Adrenal gland (tissue), 12 donors: ENCODE data around the gene PLEKHN1. TPM values are rescaled to one million over a fixed set of nuclear protein-coding genes. Genes with fewer than 3 reads are reported as not detected.

Experiments
- DNase-seq, 7 donors: peaks; one replicate each; pipeline ENCODE4 v3.0.0-alpha.2; 2019 to 2020
- H3K27ac ChIP-seq, 5 donors: fragments of 200-600 bp; sonication (generic) in 4 of 5; 1 replicate in 3 of 5; 2 replicates in 2 of 5; pipeline versions ENCODE4 v1.5.1 to v1.8.0; 2016 to 2020; ENCODE audit warnings: mild to moderate bottlenecking in 1 of 5
- H3K27me3 ChIP-seq: fragments of 200-600 bp; 2 replicates; pipeline ENCODE4 v1.8.0; 2021
- H3K36me3 ChIP-seq, 2 donors: fragments of 200-600 bp; replicated peaks in 1 of 2; 1 replicate in 1 of 2; 2 replicates in 1 of 2; pipeline versions ENCODE4 v1.5.1 to v1.8.0; 2018 to 2022
- H3K4me1 ChIP-seq, 2 donors: fragments of 200-600 bp; replicated peaks in 1 of 2; 1 replicate in 1 of 2; 2 replicates in 1 of 2; pipeline versions ENCODE4 v1.5.1 to v1.8.0; 2018 to 2021
- H3K4me3 ChIP-seq, 4 donors: fragments of 200-600 bp; sonication (generic) in 3 of 4; one replicate each; pipeline ENCODE4 v1.5.1; 2016 to 2018
- H3K9me3 ChIP-seq, 3 donors: fragments of 200-600 bp; sonication (generic) in 1 of 3; replicated peaks in 1 of 3; 1 replicate in 2 of 3; 2 replicates in 1 of 3; pipeline versions ENCODE4 v1.5.1 to v1.8.0; 2016 to 2021
- CTCF ChIP-seq, 6 experiments: fragments of 450-650 bp in 4 of 6; fragments of 200-600 bp in 2 of 6; sonication (generic) in 1 of 6; IDR thresholded peaks; 1 replicate in 5 of 6; 2 replicates in 1 of 6; pipeline versions ENCODE4 v1.5.1 to v1.8.0; 2016 to 2021; ENCODE audit warnings: antibody characterized with exemption in 6 of 6, mild to moderate bottlenecking in 2 of 6, moderate library complexity in 1 of 6
- POLR2A ChIP-seq, 2 donors: fragments of 450-650 bp; IDR thresholded peaks; one replicate each; pipeline ENCODE4 v1.6.1; 2017; ENCODE audit warnings: antibody characterized with exemption in 2 of 2, mild to moderate bottlenecking in 2 of 2, moderate library complexity in 1 of 2
- WGBS, 4 donors: extraction: QIAGEN DNeasy Blood & Tissue Kit in 2 of 4; methylation state at CpG; one replicate each; pipeline versions ENCODE4 v1.1.5 to v1.1.7; 2013 to 2017; 5-methylcytosine and 5-hydroxymethylcytosine counted together
- intact Hi-C, 2 donors: fragments of 100-400 bp; cut with DNase I; formaldehyde crosslinking; loops; one replicate each; pipeline versions ENCODE4 v1.14.1 to v1.15.0; 2022 to 2023
- polyA plus RNA-seq, 3 donors: library from polyadenylated mRNA; stranded (reverse); fragments of 200-250 nt in 2 of 3; fragments of 350-450 nt in 1 of 3; fragmentation: Illumina TruSeq in 1 of 3; extraction: RNeasy Lipid Tissue Mini Kit (QIAGEN cat#74804) in 1 of 3; gene quantifications; one replicate each; pipeline ENCODE4 v1.2.3, GENCODE V29; 2013 to 2014
- total RNA-seq, 9 donors: library from RNA; depleted of rRNA in 4 of 9; stranded (reverse); fragments of >200 nt in 4 of 9; fragments of 120-200 nt in 1 of 9; fragmentation: NEBNext Ultra II Directional in 1 of 9; extraction: Animal tissue kit (Norgen Biotek cat#: 25700) in 1 of 9; gene quantifications; one replicate each; pipeline versions ENCODE4 v1.1.0 to v1.2.4, GENCODE V29; 2013 to 2023
- donor health status: healthy with polysubstance abuse.
- donor health status: Bipolar disorder and iron deficiency.
- donor health status: DM: yes; HTN: yes; CAD: no.
- donor health status: DM: no; HTN: no; CAD: no.
- donor health status: DM: no; HTN: no; CAD: no.
- donor health status: DM: yes; HTN: yes; CAD: no.

Gene PLEKHN1
- total and polyA plus RNA-seq, 12 donors = 0.05 to 10.5 (median 1.3) TPM; not detected in 3

DNA sequence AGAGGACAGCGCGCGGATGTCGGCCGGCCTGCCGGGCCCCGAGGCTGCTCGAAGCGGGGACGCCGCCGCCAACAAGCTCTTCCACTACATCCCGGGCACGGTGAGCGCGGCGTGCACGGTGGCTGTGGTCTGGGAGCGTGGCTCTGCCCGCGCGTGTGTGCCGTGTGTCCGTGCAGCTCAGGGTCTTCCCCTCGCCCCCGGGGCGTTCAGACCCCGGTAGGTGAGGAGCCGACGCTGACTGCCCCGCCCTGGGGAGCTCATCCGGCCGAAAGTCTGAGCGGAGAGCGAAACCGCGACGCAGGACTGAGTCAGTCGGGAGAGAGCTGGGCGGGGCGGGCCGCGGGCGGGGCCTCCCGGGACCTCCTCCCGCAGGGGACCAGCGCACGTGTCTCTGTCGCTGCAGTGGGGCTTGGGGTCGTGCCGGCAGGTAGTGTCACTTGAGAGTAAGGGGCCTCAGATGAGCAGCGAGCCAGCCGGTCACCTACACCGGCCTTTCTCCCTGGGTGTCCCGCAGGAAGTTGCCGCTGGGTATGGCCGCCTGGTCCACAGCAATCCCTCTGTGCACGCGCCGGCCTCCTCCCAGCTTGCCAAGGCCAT is 520 bp downstream of the PLEKHN1 start:
- WGBS, 4 donors = 0 to 2% (median 0%) methylated on average over 4 to 60 of the region's 60 CpGs

GRCh38 chr1:967466-968343 is 1.4 kb downstream of the PLEKHN1 start:
- Histone ChIP-seq H3K36me3 (no peaks in the 10 kb centered on the region), H3K27me3 (peaks cover 26% of the 10 kb centered on the region), H3K9me3 (no peaks in the 10 kb centered on the region), H3K27ac (no peak overlapping the region), H3K4me3 (no peak overlapping the region), H3K4me1 (peaks cover 14 to 15% of the 10 kb centered on the region in 2 donors)
- intact Hi-C loops = no loop called here
- no peak for DNase-seq
- 73 to 76% (median 74%) methylated on average over 2 to 23 of the region's 23 CpGs for WGBS, 4 donors
- TF ChIP-seq POLR2A (IDR thresholded peaks at IDR 0.05) (no peak), CTCF (IDR thresholded peaks at IDR 0.05) (no peak)

More for the DNA sequence above, 520 bp downstream of the PLEKHN1 start:
- DNase-seq = peak; percentile 52 to 80 (median 71)
- TF ChIP-seq POLR2A (IDR thresholded peaks at IDR 0.05) (peak in 1 of 2 donors; percentile 61), CTCF (IDR thresholded peaks at IDR 0.05) (no peak)
- H3K4me3 ChIP-seq = peak overlapping the region; percentile 11 to 73 (median 56)
- H3K4me1 ChIP-seq = peaks cover 14 to 15% of the 10 kb centered on the region in 2 donors
- H3K27me3 ChIP-seq = peaks cover 17% of the 10 kb centered on the region
- no peaks in the 10 kb centered on the region for H3K9me3 ChIP-seq
- H3K27ac ChIP-seq = peak overlapping the region in 4 of 5 donors; percentile 49 to 86 (median 82)
- no peaks in the 10 kb centered on the region for H3K36me3 ChIP-seq
- intact Hi-C loops = no loop called here

DNA sequence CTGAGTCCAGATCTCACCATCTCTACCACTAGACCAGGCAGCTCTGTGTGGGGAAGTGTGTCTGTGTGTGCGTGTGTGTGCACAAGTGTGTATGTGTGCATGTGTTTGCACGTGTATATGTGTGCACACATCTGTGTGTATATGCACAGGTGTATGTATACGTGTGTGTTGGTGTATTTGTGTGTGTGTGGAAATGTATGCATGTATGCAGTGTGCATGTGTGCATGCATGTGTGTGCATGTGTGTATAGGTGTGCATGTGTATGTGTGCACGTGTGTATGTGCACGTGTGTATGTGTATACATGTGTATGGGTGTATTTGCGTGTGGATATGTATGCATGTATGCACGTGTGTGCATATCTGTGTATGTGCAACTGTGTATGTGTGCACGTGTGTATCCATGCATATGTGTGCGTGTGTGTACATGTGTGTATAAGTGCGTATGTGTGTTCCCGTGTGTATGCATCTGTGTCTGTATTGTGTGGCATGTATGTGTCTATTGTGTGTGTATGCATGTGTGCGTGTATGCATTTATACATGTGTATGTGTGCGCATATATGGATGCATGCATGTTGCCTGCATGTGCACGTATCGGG is 3.1 kb downstream of the PLEKHN1 start:
- H3K27me3 ChIP-seq = peaks cover 43% of the 10 kb centered on the region
- no peak overlapping the region for H3K27ac ChIP-seq
- H3K9me3 ChIP-seq = no peaks in the 10 kb centered on the region
- WGBS, 4 donors = 68 to 74% (median 72%) methylated on average over 15 of the region's 15 CpGs
- H3K4me1 ChIP-seq = peaks cover 14 to 15% of the 10 kb centered on the region in 2 donors
- DNase-seq = no peak
- no peaks in the 10 kb centered on the region for H3K36me3 ChIP-seq
- no peak for TF ChIP-seq CTCF (IDR thresholded peaks at IDR 0.05)
- no peak for TF ChIP-seq POLR2A (IDR thresholded peaks at IDR 0.05)
- intact Hi-C loops = no loop called here
- no peak overlapping the region for H3K4me3 ChIP-seq
